Activated naive CD4-positive, alpha-beta T cell treated with Interleukin-2 at 50 U/mL for 16 hours (primary cell): Measurements from ENCODE around the gene ANKUB1.
"Not testable (repeated sequence)": the region's sequence is repeated elsewhere in the genome, so short reads cannot be mapped to it uniquely, and the experiment has no call there.

ENCODE experiments used
- DNase-seq: peaks from one replicate; pipeline ENCODE4 v3.0.0-alpha.2; 2020

Gene ANKUB1

DNA sequence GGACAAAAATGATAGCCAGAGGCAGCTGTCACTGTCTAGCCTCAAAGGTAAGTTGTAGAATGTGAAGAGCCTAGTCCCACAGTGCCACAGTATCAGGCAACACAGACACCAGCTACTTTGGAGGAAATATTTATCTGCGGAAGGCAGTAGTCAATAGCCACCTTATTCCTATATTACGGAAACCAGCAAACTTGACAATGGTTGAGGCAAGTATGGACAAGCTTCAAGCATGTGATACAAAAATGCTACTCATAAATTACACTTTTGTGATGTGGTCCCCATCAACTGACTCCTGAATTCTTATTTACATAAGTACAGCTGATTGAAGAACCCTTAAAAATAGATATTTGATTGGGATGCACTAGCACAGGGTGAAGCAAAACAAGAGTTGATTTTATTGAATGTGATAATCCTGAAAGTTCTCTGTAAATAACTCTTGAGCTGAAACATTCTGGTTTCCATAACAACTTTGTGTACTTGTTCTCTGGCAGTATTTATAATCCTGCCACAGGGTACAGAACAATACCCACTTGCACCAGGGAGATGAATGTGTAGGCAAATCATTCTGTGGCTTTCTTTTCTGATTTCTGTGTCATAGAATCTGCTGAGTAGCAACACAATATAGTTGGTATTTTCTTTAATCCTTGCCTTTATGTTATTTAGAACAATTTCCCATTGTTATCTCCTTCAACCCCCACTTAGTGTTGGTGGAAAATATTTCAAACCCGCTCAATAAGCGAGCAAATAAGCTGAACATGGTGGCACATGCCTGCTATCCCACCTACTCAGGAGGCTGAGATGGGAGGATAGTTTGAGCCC, at the start of gene ANKUB1:
TSS of gene ANKUB1 (minus strand) at position 103 of the 819 bp plus-strand sequence. CDS start 188 bp downstream, outside the sequence.
- no peak for DNase-seq

DNA sequence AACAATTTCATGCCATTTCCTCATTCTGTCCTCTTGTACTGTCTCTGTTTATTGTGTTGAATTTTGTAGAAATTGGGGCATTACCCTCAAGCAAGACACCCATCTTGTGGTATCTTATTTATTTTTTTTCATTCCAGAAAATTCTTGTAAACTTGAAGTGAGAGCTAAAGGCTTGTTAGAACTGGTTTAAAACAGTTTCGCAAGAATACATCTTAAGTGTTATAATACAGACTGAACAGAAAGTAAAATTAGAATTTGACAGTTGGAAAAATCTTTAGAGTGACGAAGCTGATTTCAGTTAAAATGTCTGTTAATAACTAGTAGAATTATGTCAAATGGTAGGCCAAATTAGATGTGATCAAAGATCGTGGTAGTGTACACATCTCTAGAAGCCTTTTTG, 47.5 kb upstream of the ANKUB1 start:
- no peak for DNase-seq

DNA sequence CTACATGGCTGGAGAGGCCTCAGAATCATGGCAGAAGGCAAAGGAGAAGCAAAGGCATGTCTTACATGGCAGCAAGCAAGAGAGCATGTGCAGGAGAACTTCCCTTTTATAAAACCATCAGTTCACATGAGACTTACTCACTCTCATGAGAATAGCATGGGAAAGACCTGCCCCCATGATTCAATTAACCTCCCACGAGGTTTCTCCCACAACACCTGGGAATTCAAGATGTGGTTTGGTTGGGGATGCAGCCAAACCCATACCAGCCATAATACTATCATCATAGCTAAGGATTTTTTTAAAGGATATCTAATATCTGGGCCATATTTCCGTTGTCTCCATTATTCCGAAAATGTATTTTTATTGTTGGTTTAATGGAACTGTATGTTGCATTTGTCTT, 47.1 kb upstream of the ANKUB1 start:
- not testable (repeated sequence) for DNase-seq

- DNase-seq: not testable (repeated sequence)
These were observed 46.1 kb upstream of the ANKUB1 start for GRCh38 chr3:149838491-149838890.

GRCh38 chr3:149833241-149833640, 40.9 kb upstream of the ANKUB1 start:
- DNase-seq: no peak

GRCh38 chr3:149832086-149832485, 39.7 kb upstream of the ANKUB1 start:
- no peak for DNase-seq

DNA sequence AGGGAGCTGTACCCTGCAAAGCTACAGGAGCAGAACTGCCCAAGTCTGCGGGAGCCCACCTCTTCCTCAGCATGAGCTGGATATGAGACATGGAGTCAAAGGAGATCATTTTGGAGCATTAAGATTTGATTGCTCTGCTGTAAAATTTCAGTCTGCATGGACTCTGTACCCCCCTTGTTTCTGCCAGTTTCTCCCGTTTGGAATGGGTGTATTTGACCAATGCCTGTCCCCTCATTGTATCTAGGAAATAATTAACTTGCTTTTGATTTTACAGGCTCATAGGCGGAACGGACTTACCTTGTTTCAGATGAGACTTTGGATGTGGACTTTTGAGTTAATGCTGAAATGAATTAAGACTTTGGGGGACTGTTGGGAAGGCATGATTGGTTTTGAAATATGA, 39.0 kb upstream of the ANKUB1 start:
- no peak for DNase-seq

DNA sequence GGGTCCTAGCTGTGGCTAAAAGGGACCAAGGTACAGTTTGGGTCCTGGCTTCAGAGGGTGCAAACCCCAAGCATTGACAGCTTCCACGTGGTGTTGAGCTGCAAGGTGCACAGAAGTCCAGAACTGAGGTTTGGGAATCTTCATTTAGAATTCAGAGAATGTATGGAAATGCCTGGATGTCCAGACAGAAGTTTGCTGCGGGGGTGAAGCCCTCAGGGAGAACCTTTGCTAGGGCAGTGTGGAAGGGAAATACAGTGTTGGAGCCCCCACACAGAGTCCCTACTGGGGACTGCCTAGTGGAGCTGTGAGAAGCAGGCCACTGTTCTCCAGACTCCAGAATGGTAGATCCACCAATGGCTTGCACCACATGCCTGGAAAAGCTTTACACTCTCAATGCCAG, 38.5 kb upstream of the ANKUB1 start:
- no peak for DNase-seq

- not testable (repeated sequence) for DNase-seq
These were observed 37.3 kb upstream of the ANKUB1 start for GRCh38 chr3:149829631-149830030.

- DNase-seq: no peak
These were observed 36.0 kb upstream of the ANKUB1 start for GRCh38 chr3:149828390-149828789.

GRCh38 chr3:149826636-149827035, 34.3 kb upstream of the ANKUB1 start:
- DNase-seq: no peak

- DNase-seq: no peak
These were observed 27.8 kb upstream of the ANKUB1 start for GRCh38 chr3:149820183-149820582.

GRCh38 chr3:149819432-149819831, 27.1 kb upstream of the ANKUB1 start:
- DNase-seq: no peak

DNA sequence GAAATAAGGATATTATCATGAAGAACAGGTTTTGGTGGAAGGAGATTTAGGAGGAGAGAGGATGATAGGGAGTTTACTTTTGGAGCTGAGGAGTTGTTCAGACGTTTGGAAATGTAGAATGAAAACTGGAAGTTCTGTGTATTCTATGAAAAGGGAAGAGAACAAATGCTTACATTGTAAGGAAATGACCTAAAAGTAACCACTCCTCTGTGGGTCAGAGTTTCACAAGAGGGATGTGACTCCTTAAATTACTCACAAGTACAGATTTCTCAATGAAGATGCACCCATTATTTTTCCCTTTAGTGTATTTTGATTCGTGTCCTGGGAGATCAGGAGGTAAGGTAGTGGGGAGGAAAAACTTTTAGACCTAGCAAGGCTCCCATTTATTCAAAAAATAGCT, 24.6 kb upstream of the ANKUB1 start:
- DNase-seq: no peak

DNA sequence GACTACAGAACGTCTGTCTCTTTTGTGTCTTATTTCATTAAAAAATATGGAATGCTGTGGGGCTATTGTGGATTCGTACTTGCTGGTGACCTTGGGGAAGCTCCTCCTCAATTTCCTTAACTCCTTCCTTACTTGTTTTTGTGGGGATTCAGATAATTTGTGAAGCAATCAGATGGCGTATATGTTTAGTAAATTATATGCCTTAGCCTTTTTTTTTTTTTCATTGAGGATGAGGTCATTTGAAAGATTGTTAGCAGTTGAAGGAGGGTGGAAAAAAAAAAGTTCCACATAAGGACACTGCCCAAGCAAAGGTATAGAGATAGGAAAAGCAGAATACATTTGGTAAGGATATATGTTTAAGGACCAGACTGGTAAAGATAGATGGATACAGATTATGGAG, 24.0 kb upstream of the ANKUB1 start:
- DNase-seq: no peak

- DNase-seq: no peak
These were observed 23.4 kb upstream of the ANKUB1 start for GRCh38 chr3:149815728-149816127.

- DNase-seq: no peak
These were observed 23.0 kb upstream of the ANKUB1 start for GRCh38 chr3:149815321-149815720.

DNA sequence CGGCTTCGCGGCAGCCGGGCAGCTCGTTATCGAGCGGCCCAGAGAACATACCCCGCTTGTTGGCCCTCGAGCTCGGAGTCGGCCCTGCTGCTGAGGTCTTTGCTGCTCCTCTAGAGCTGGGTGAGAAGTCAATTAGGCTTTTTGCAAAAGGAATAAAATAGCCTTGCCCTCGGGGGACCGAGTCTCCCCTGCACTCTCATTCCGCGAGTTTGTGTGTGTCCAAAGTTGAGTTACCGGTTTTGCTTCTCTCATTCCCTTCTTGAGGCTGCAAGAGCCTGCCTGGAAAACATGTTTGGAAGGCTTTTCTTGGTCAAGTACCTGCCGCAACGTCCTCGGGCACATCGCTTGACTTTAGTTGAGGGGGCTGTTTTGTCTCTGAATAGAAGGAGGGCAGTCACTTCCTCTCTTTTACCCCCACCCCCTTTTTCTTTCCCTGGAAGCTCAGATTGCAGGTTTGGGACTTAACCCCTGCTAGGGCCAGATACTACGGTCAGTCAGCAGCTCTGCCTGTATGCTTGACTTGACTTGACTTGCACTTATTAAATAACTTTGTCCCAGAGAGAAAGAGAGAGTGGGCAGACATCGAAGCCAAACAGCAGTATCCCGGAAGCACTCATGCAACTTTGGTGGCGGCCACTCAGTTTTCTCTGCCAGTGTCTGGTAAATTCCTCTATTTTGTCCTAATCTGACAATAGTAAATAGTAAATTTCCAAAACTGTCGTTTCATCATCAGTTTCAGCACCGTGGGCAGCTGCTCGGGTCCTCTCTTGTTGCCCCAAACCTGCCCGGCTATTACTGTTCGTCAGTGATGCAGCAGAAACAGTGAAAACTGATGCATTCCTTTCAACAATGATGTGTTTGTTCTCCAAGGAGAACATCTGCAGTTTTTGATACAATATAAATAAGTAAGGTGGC, 21.3 kb upstream of the ANKUB1 start:
- peak; percentile 17 for DNase-seq

- peak; percentile 95 for DNase-seq
These were observed 20.4 kb upstream of the ANKUB1 start, which contains the start of gene RNF13 for GRCh38 chr3:149812606-149813366. Gene RNF13 (plus strand): TSS chr3:149813215. CDS start chr3:149846027, 32,812 bp downstream.

- DNase-seq: no peak
These were observed 19.8 kb upstream of the ANKUB1 start for GRCh38 chr3:149812165-149812605.

- DNase-seq: no peak
These were observed 18.5 kb upstream of the ANKUB1 start for GRCh38 chr3:149810846-149811245.

GRCh38 chr3:149809699-149810098, 17.3 kb upstream of the ANKUB1 start:
- DNase-seq: no peak
